ENCODE measurements around the gene PRM2. TPM values are rescaled to one million over a fixed set of nuclear protein-coding genes. Genes with fewer than 3 reads are reported as not detected.

The PRM2 gene
- total and polyA plus RNA-seq, 2 of the 8 experiments (the other 6 are each of a cell fraction or from before 2014, with no cell fraction given) = not detected

GRCh38 chr16:11235703-11235991 lies 40.6 kb downstream of the PRM2 start:
- no peak overlapping the region for H4K8ac ChIP-seq (ENCODE audit: extremely low read depth, insufficient read depth, low read length)
- CTCF ChIA-PET (ENCODE audit: partially characterized antibody) = interaction anchor here (0.6 to 1.0 kb wide), 4 partner anchors 16 to 121 kb away, joined by 3 read pairs; no protein-coding TSS in a partner anchor
- no peak overlapping the region for H2BK12ac ChIP-seq (ENCODE audit: low read depth, low read length)
- no peaks in the 10 kb centered on the region for H3K27me3 ChIP-seq (replicated peaks in 1 of 4; ENCODE audit: control insufficient read depth in 3 of 4, extremely low read depth in 1 of 4, insufficient read depth in 3 of 4, low read length in 3 of 4)
- H3K18ac ChIP-seq (ENCODE audit: extremely low read depth, low read length) = no peak overlapping the region
- H3K27ac ChIP-seq (ENCODE audit: low read depth, low read length) = no peak overlapping the region
- H2AFZ ChIP-seq (ENCODE audit: low read length) = no peak overlapping the region
- no peak overlapping the region for H3K4ac ChIP-seq (replicated peaks; ENCODE audit: insufficient read length, low read depth, low read length)
- no peak for TF ChIP-seq TEAD4 (IDR thresholded peaks at IDR 0.05; ENCODE audit: low read depth, low read length)
- TF ChIP-seq SUZ12 (IDR thresholded peaks at IDR 0.05; ENCODE audit: low read length) = no peak
- TF ChIP-seq RBBP5 (IDR thresholded peaks at IDR 0.05; ENCODE audit: borderline replicate concordance, low read depth, low read length) = no peak
- TF ChIP-seq BACH1 (IDR thresholded peaks at IDR 0.05; ENCODE audit: low read length) = no peak
- TF ChIP-seq RAD21 (IDR thresholded peaks at IDR 0.05 in 1 of 2, conservative IDR thresholded peaks at IDR 0.05 in 1 of 2; ENCODE audit: low read depth in 2 of 2, low read length in 2 of 2) = no peak
- TF ChIP-seq ASH2L (IDR thresholded peaks at IDR 0.05; ENCODE audit: low read length) = no peak
- TF ChIP-seq RXRA (IDR thresholded peaks at IDR 0.05; ENCODE audit: insufficient read depth, low read depth, low read length) = no peak
- no peak for TF ChIP-seq SAP30 (IDR thresholded peaks at IDR 0.05; ENCODE audit: insufficient read depth, insufficient replicate concordance, low read length)
- no peak for TF ChIP-seq ZNF274 (IDR thresholded peaks at IDR 0.05; ENCODE audit: borderline replicate concordance, extremely low read depth, low read length)
- TF ChIP-seq CBX5 (IDR thresholded peaks at IDR 0.05; ENCODE audit: low read depth, low read length) = no peak
- 94% methylated on average over 5 of the region's 5 CpGs; no CpG with 5 or more reads in 1 of the 2 experiments for WGBS, 2 experiments (ENCODE audit: extremely low coverage in 1 of 2, insufficient coverage in 1 of 2, insufficient read length in 1 of 2, insufficient replicate concordance in 2 of 2, low coverage in 1 of 2, low lambda C conversion rate in 2 of 2, missing lambda C conversion rate in 1 of 2)
- no peaks in the 10 kb centered on the region for H3K79me1 ChIP-seq (ENCODE audit: low read depth, low read length)
- H3K4me2 ChIP-seq (ENCODE audit: insufficient read depth in 1 of 2, low read depth in 2 of 2, low read length in 2 of 2) = no peak overlapping the region
- H2BK5ac ChIP-seq (ENCODE audit: low read depth, low read length) = no peak overlapping the region
- no peaks in the 10 kb centered on the region for H3K36me3 ChIP-seq (ENCODE audit: control insufficient read depth in 2 of 4, insufficient read depth in 4 of 4, low read length in 3 of 4)
- H4K91ac ChIP-seq (replicated peaks; ENCODE audit: insufficient read length, low read length) = no peak overlapping the region
- no peak overlapping the region for H3K23ac ChIP-seq (ENCODE audit: insufficient read length)
- no peak overlapping the region for H4K5ac ChIP-seq (ENCODE audit: insufficient read length, low read depth, low read length)
- H3K79me2 ChIP-seq (ENCODE audit: control insufficient read depth in 1 of 2, insufficient read depth in 2 of 2, low read length in 2 of 2) = no peaks in the 10 kb centered on the region
- no peaks in the 10 kb centered on the region for H4K20me1 ChIP-seq (replicated peaks in 1 of 2; ENCODE audit: control insufficient read depth in 1 of 2, insufficient read depth in 2 of 2, low read length in 2 of 2)
- H3K23me2 ChIP-seq (ENCODE audit: low read depth, low read length) = no peaks in the 10 kb centered on the region
- H3K9me3 ChIP-seq (ENCODE audit: insufficient read depth in 2 of 2, low read depth in 1 of 2, low read length in 1 of 2) = 0 out of 4 replicates have a peak, but pooled peaks cover 0 to 3% of the 10 kb centered on the region in 2 experiments
- H3K4me1 ChIP-seq (replicated peaks in 1 of 4; ENCODE audit: control insufficient read depth in 3 of 4, insufficient read depth in 4 of 4, low read length in 3 of 4) = peaks cover 0 to 6% (median 2%) of the 10 kb centered on the region in 4 experiments; a peak in 3 of 7 replicates
- DNase-seq (ENCODE audit: low read depth in 1 of 2, low spot score in 2 of 2) (no peak), FAIRE-seq (no peak)
- H2AK5ac ChIP-seq (ENCODE audit: low read depth, low read length) = no peak overlapping the region
- no peak overlapping the region for H3K9ac ChIP-seq (replicated peaks in 1 of 4; ENCODE audit: extremely low read depth in 1 of 4, low read depth in 3 of 4, low read length in 3 of 4)
- H2BK20ac ChIP-seq (ENCODE audit: low read length) = no peak overlapping the region
- POLR2A ChIA-PET (ENCODE audit: partially characterized antibody) = interaction anchor here (0.9 to 3.6 kb wide), 2 partner anchors 13 to 20 kb away, joined by 4 to 15 read pairs; partner anchors contain the start of gene SOCS1
- no peak overlapping the region for H3K14ac ChIP-seq (ENCODE audit: insufficient read length)
- no peak overlapping the region for H3K4me3 ChIP-seq (ENCODE audit: extremely low read depth in 1 of 4, insufficient read depth in 2 of 4, low read depth in 3 of 4, low read length in 4 of 4)
- no peak overlapping the region for H2BK15ac ChIP-seq (ENCODE audit: low read length)
- no peak overlapping the region for H2BK120ac ChIP-seq (replicated peaks; ENCODE audit: low read depth, low read length)
- no peak overlapping the region for H3K56ac ChIP-seq (replicated peaks; ENCODE audit: insufficient read length, low read depth, low read length)

Measured in H1 (cell line).